Brain microvascular endothelial cell (primary cell): ENCODE data around the gene PRKCQ.

Experiments
- DNase-seq: peaks from one replicate; pipeline ENCODE4 v3.0.0-alpha.2; 2020
- H3K27ac ChIP-seq: fragments of 250-450 bp; sonication (Bioruptor Pico); 2 replicates; pipeline ENCODE4 v1.5.1; 2020; ENCODE audit warnings: mild to moderate bottlenecking, moderate library complexity
- H3K27me3 ChIP-seq: fragments of 250-450 bp; sonication (Bioruptor Pico); replicated peaks from 2 replicates; pipeline ENCODE4 v1.5.1; 2020; ENCODE audit warnings: mild to moderate bottlenecking
- H3K36me3 ChIP-seq: fragments of 250-450 bp; sonication (Bioruptor Pico); replicated peaks from 2 replicates; pipeline ENCODE4 v1.5.1; 2020; ENCODE audit warnings: mild to moderate bottlenecking
- H3K4me3 ChIP-seq: 2 replicates; pipeline ENCODE4 v1.5.1; 2011; ENCODE audit warnings: low read depth, mild to moderate bottlenecking, control low read depth, low read length, moderate library complexity
- in situ Hi-C: cut with HindIII; loops from 2 replicates; pipeline ENCODE4 v1.10.0; 2017; ENCODE audit warnings: low sequenced_read_pairs, low pct_ligation_motif_present
- TF ChIP-seq, protein P1 (sequence below): IDR thresholded peaks from 2 replicates; pipeline ENCODE4 v1.5.1; 2011; ENCODE audit warnings: low read depth, mild to moderate bottlenecking, moderate library complexity, low read length, control low read depth, inconsistent platforms; ENCODE audit errors: missing control alignments

Gene PRKCQ

DNA sequence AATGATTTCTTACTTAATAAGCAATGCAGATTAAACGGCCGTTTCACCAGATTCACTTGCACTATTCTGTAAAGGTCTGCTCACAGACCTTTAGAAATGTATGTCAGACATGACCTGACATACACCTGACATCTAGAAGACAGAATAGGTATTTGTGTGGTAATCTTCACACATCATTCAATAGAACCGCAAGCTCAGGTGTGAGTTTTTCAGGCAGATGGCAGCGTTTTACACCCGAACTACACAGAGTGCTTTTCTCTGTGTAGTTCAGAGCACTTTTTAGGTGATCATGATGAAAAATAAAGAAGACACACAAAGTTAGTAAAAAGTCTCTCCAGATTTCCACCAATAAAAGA, 63.2 kb downstream of the PRKCQ start:
- H3K27ac ChIP-seq, result no peak overlapping the region
- no peaks in the 10 kb centered on the region for H3K36me3 ChIP-seq
- DNase-seq, result no peak
- TF ChIP-seq, protein P1, sequence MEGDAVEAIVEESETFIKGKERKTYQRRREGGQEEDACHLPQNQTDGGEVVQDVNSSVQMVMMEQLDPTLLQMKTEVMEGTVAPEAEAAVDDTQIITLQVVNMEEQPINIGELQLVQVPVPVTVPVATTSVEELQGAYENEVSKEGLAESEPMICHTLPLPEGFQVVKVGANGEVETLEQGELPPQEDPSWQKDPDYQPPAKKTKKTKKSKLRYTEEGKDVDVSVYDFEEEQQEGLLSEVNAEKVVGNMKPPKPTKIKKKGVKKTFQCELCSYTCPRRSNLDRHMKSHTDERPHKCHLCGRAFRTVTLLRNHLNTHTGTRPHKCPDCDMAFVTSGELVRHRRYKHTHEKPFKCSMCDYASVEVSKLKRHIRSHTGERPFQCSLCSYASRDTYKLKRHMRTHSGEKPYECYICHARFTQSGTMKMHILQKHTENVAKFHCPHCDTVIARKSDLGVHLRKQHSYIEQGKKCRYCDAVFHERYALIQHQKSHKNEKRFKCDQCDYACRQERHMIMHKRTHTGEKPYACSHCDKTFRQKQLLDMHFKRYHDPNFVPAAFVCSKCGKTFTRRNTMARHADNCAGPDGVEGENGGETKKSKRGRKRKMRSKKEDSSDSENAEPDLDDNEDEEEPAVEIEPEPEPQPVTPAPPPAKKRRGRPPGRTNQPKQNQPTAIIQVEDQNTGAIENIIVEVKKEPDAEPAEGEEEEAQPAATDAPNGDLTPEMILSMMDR, result no peak
- in situ Hi-C loops, result no loop called here
- H3K27me3 ChIP-seq, result no peaks in the 10 kb centered on the region
- H3K4me3 ChIP-seq, result no peak overlapping the region

DNA sequence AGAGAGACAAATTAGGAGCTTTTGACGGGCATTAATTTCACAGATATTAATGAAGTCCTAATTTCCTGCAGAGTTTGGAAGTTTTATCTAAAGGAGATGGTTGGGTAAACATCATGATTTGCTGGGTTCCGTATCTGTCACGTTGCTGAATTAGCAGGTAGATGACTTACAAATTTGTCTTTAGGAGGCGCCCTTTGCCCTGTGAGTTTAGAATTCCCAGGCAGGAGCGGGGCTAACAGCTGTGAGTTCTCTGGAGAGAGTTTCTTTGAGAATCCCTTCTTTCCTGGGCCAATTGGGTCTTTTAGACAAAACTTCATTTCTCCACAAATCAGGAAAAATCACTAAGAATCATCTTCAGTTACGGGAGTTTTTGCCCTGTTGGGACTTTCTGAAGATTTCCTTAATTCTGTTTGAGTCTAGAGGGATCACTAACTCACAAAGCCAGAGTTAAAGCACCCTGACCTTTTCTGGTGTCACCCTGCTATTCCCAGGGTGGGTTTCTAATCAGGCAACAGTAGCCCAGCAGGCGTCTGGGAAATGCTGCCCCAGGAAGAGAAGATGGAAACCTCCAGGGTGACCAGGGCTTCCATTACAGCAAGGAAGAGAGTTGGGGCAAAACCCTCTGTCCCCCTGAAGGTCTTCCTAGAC, 63.7 kb downstream of the PRKCQ start:
- TF ChIP-seq, protein P1, result no peak
- no peak for DNase-seq
- no peak overlapping the region for H3K4me3 ChIP-seq
- in situ Hi-C loops, result no loop called here
- H3K36me3 ChIP-seq, result no peaks in the 10 kb centered on the region
- H3K27ac ChIP-seq, result no peak overlapping the region
- no peaks in the 10 kb centered on the region for H3K27me3 ChIP-seq

DNA sequence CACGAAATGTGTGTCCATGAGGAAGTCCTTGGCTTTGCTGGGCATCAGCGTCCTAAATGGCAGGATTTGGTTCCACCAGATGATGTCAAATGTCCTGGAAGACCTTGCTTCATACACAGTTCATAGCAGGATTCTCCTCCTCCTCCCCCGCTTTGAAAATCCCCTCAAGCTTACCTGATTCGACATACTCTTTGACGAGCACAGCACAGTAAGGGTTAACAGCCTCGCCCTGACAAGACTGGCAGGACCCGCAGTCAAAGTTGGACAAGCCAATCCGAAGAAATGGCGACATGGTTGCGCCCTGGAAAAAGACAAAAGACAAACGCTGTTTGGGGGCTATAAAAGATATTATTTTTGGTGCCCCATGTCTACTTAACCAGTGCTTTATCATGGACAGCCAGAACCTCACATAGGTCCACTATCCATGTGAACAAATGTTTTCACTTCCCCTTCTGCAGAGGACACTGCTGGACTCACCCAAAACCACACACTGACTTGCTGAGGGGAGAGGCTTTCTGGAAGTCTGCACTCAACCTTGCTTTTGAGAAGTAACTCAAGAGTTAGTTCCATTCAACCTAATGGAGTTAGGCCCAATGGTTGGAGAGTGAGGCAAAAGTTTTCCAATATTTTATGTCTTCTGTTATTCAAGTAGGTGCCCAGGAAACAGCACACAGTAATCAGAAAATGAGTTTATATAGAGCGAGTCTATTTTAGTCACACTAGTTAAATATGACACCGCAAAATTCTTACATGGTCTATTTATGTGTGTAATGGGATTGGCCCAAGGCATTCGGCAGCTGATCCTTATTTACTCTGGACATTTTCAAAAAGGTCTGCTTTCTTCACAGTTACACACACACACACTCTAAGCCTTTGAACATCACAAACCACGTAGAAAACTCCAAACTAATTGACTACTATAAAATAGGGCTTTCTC, 65.0 kb downstream of the PRKCQ start:
- TF ChIP-seq, protein P1, result no peak
- Histone ChIP-seq H3K27ac (no peak overlapping the region), H3K4me3 (no peak overlapping the region), H3K36me3 (no peaks in the 10 kb centered on the region), H3K27me3 (no peaks in the 10 kb centered on the region)
- in situ Hi-C loops, result no loop called here
- no peak for DNase-seq

DNA sequence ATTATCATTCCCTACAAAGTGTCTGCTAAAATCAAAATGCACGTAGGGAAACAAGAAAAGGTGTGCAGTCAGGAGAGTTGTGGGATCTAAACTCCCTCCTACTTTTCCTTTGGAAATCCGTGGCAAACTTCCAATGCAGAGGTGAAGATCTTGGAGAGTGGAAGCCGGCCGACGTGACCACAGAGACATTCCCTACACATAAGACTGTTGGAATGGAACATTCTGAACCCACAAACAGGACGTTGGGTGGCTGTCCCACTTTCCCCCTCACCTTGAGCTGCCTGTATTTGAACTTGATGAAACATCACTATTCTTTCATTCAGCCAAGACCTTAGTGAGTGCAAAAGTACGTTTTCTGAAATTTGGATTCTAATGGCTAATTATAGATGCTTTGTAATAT, 65.9 kb downstream of the PRKCQ start:
- TF ChIP-seq, protein P1, result no peak
- in situ Hi-C loops, result no loop called here

DNA sequence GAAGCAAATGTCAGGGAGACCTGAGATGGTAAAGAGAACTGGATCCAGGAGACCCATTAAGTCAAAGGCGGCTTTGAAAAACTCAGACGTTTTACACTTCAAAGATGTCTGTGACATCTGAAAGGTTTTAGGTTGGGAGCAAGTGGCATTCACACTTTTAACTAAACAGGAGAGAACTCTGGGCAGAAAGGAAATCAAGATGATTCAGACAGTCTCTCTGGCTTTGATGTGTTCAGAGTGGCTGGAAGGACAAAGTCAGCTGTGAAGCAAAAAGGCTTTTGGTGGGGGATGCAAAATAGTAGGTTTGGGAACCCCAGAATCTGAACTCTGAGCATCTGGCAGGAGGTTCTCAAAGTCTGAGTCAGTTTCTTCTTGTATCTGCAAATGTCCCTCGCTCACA, 66.6 kb downstream of the PRKCQ start:
- DNase-seq, result no peak
- TF ChIP-seq, protein P1, result no peak
- in situ Hi-C loops, result no loop called here
- H3K27me3 ChIP-seq, result no peaks in the 10 kb centered on the region
- no peak overlapping the region for H3K4me3 ChIP-seq
- H3K27ac ChIP-seq, result no peak overlapping the region
- H3K36me3 ChIP-seq, result no peaks in the 10 kb centered on the region

More for the DNA sequence above, 65.9 kb downstream of the PRKCQ start:
- Histone ChIP-seq H3K4me3 (no peak overlapping the region), H3K27ac (no peak overlapping the region), H3K36me3 (no peaks in the 10 kb centered on the region), H3K27me3 (no peaks in the 10 kb centered on the region)
- no peak for DNase-seq
